Head of caudate nucleus (tissue), 42 donors: ENCODE results near the gene PLA2G4F.

Experiments
- DNase-seq, 42 donors: peaks; one replicate each; pipeline versions ENCODE4 v3.0.0 to v3.0.0-alpha.2; 2020 to 2021; ENCODE audit warnings: mixed read lengths in 7 of 42
- intact Hi-C: fragments of 100-400 bp; cut with DNase I; formaldehyde crosslinking; loops from one replicate; pipeline ENCODE4 v1.15.0; 2022

The PLA2G4F gene

DNA sequence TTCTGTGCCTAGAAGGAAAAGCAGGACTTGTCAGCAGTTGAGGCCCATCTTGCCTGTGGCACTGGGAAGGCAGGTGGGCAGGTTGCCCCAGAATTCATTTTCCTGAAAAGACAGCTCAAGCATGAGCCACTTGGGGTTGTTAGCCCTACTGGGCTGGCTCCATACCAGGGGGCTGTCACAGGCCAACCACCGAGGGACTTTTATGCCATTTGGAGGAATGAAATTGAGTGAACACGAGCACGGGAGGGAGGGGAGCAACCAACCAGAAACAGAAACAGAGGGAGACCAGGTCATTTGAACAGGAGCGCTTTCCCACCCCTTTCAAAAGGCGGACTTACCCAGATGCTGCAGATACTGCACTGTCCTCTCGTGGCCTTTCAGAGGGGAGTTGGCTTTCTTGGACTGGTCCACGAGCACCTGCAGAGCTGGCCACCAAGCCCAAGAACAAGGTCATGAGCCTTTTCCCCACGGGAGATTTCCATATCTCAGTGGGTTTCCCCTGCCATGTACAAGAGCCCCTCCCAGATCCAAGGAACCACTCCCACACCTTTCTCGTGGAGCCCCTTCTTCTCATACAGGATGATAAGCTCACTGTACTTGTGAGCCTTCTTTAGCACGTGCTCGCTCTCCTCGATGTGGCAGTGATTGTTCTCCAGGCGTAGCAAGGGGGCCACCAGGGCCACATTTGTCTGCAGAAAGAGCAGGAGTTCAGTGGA, 9.9 kb upstream of the PLA2G4F start:
- intact Hi-C loops: no loop called here
- DNase-seq: peak in 1 of 42 donors; percentile 24

DNA sequence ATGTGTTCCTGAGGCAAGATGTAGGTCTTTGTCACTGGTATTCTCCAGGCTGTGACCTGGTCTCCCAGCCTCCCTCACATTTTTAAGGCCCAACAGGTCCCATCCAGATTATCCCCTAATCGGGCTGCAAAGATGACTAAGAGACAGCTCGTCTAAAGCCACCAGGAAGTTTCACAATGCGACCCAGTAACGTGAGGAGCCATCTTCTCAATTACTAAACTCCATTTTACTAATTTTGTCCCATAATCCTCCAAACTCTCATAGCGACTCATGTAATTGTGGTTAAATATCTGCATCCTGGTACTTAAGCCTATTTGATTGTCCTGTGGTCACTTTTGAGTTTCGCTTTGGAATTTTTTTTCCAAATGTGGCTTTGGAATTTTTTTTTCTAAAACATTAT, 8.7 kb upstream of the PLA2G4F start:
- no peak for DNase-seq
- intact Hi-C loops: no loop called here

DNA sequence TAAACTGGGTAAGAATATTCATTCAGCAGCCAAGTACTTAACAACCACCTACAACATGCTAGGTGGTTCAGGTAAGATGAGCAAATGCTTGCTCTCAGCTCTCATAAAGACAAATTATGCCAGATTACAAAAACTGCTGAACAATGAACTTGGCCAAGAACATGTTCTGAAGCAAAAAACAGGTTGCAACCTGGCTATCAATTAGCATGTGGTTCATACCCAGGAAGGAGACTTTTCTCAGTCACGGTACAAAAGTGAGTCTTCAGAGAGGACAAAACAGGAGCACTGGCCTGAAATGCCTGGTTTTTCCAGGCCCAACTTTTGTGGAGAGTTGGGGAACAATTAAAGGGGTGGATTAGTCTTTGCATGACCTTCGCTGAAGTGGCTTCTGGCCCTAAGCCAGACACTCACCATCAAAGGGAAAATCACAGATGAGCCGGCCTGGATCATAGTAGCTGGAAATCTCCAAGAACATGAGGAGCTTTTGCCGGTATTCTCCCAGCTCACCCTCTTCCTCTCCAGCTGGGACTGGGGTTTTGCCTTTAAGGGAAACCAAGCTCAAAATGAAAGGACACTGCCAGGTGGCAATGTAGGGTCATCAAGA, 7.6 kb upstream of the PLA2G4F start:
- intact Hi-C loops: no loop called here
- DNase-seq: peak in 1 of 42 donors; percentile 29

DNA sequence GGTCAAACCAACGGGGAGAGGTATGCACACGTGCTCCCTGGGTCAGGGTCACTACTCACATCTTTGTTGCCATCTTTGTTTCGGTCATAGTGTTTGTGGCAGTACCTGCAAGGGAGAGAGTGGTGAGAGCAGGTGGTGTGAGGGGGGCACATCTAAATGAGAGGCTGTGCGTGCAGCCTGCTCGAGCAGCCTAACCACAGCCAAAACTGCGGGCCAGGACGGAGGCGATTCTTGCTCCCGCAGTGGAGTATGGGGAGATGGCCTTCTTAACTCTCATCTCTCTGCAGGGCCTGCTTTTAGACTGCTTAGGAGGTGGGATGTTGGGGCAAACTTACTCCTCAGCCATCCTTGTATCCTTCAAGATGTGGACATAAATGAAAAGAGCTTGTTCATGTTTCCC, 6.9 kb upstream of the PLA2G4F start:
- peak in 5 of 42 donors; percentile 1 to 23 (median 16) for DNase-seq
- intact Hi-C loops: no loop called here

DNA sequence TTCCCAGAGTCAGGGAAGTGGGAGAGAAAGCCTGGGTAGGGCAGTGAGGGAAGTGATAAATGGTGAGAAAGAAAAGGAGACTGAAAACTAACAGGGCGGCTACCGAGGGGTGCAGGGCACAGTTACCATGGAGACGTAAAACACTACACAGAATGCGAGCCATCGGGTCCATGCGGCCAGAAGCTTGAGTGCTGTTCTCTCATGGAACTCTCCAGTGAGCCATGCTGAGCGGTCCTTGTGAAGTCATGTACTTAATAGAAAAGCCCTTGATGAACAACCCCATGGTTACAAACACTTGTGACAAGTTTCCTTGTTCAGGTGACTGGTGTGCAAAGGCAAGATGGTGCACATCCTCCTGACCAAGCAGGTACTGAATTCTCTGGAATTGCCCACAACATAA, 3.7 kb upstream of the PLA2G4F start:
- peak in 5 of 42 donors; percentile 7 to 42 (median 16) for DNase-seq
- intact Hi-C loops: no loop called here

DNA sequence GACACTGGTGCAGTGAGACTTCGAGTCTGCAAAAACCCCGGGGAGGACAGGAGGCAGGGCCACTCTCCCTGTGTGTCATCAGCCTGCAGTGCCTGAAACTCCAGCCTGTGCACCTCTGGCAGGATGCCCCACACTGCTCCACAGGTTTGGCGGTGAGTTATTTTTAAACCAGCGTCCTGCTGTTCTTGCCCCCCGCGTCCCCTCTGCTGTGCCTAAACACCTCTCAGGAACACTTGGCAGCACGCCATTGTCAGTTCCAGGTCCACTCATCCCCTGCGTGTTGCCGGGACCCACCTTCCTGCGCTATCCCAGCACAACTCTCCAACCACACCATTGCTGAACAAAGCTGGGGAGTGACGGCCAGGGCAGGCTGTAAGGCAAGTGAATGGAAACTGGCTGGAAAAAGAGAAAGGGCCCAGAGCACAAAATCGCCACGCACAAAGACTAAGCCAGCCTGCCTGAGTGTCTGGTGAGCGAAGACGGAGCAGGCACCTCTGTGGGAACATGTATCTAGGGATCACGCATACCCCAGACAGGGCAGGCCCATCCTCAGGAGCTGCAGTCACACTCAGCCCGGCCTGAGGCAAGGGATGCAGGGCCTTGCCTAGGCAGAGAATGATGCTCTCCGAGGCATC, 3.1 kb upstream of the PLA2G4F start:
- intact Hi-C loops: no loop called here
- DNase-seq: peak in 6 of 42 donors; percentile 14 to 43 (median 28)

DNA sequence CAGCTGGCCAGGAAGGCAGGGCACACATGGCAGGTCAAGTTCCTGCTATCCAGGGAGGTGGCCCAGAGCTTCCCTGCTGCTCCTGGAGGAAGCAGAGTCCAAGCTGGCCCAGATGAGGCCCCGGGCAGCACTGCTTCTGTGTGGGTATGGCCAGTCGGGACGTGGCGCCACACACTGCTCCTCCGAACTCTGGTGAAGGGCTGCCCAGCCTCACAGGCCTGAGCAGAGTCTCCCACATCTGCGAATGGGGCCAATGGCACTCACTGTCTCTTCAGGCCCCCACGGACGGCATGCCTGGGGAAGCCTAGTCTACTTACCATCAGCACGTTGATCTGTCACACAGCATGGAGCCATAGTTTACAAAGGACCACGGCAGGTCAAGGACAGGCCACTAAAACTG, 2.5 kb upstream of the PLA2G4F start:
- peak in 5 of 42 donors; percentile 0 to 28 (median 13) for DNase-seq
- intact Hi-C loops: no loop called here

DNA sequence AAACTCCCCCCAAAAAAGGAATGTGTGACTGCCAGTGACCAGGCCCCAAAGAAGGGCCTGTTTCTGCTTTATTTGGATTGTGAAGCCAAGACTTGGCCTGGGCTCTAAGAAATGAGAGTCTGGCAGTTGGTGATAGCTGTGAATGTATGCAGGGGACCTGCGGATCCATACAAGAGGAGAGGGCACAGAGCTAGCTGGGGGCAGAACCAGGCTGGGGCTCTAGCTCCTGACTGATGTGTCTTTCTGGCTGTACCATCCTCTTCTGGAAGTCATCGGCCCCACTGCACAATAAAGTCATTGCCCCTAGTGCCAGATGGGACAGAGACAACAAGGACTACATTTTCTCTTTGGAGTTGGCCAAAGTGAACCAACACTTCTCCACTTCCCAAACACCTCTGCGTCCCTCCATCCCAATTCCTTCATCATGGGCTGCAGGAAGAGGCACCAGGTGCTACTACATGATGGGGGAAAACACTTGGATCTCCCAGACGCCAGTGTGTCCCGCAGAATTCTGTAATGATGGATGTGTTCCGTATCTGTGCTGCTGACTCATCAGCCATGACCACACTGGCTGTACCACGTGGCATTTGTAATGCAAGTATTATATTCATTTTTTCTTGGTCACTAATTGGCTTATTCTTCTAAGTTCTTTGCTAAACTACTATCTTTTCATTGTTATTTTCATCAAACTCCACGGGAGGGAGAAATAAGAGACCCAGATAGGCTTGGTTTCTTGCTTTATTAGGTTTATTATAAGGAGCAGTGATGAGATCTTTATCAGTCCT, 1.7 kb upstream of the PLA2G4F start:
- DNase-seq: peak in 9 of 42 donors; percentile 20 to 59 (median 35)
- intact Hi-C loops: no loop called here

DNA sequence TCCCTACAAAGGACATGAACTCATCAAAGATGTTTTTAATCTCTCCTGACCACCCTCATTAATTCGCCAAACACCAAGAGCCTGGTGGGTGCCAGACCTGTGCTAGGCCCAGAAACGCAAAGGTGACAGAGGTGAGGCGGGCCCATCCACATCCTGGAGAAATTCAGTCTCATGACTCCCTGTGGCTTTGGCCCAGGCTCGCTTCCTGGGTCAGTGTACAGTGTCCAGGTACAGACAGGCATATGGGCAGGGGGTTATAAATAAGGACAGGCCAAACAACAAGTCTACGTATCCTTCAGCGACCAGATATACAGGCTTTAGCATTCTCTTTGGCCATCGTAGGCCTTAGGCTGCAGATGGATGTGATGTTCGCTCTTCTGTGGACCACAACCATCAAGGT, 945 bp upstream of the PLA2G4F start:
- intact Hi-C loops: no loop called here
- DNase-seq: peak in 6 of 42 donors; percentile 12 to 32 (median 18)

DNA sequence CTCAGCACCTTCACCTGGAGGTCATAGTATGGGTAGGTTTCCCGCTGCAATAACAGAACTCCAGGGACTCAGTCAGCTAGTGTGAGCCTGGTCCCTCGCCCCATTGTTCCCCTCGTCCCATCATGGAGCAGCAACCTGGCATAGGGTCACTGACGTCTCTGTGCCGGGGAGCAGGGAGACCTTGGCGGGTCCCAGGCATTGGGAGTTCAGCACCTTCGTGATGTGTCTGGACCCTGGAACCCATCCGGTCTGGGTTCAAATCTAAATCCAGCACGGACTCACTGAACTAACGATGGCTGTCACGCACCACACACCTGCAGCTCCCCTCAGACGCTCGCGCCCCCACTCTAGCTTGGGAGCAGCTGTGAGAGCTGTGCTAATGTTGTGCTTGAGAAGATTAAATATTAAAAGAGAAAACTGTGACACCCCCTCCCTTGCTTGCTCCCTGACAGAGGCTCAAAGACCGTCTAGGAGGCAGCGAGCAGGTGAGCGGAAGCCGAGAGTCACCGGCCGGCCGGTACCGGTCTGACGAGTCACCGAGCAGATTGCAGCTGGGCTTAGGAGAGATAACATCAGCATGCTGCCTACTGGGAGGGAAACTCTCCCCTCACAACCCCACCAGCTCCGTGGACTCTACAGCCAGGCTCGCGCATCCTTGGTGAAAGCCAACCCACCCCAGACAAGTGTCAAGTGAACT, 742 bp downstream of the PLA2G4F start:
- intact Hi-C loops: no loop called here
- peak in 3 of 42 donors; percentile 25 to 37 (median 36) for DNase-seq

DNA sequence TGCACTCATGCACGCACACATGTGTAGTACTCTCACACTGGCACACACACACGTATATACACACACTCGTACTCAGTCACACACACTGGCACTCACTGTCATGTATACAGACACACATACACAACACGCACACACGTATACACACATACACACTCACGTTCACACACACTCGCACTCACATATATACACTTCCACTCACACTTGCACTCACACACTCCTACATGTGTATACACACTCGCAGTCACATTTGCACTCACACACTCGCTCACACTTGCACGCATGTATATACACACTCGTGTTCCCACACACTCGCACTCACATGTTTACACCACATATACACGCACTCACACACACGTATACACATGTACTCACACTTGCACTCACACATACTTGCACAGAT, 1.5 kb downstream of the PLA2G4F start:
- intact Hi-C loops: no loop called here
- no peak for DNase-seq

DNA sequence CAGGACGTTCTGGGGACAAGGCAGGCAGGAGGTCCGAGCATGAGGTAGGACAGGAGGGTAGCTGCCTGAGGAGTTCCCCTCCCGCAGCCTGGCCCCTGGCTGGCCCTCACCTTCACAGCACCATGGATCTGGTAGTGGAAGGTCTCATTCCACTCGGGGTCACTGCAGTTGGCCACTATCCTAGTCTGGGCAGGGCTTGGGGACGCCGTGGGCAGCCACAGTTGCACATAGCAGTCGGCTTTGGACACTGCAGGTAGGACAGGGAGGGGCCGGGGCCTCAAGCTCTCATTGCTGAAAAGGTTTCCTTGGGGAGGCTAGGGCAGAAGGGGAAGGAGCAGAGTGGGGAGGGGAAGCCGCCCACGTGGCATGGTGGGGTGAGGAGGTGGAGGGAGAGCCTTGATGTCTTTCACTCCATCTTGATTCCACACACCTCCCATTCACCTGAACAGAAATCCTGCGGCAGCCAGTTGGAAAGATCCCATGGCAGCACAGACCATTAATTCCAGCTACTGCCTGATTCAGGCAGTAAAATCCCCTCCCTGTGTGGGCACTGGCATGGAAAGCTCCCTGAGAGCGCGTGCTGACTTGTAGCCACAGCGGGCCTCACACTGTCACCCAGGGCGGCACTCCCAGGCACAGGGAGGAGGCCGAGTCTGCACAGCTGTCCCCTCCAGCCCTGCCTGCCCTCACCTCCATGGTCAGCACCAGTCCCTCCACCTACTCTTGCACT, 2.1 kb downstream of the PLA2G4F start:
- intact Hi-C loops: no loop called here
- DNase-seq: peak in 2 of 42 donors; percentile 9 to 25

DNA sequence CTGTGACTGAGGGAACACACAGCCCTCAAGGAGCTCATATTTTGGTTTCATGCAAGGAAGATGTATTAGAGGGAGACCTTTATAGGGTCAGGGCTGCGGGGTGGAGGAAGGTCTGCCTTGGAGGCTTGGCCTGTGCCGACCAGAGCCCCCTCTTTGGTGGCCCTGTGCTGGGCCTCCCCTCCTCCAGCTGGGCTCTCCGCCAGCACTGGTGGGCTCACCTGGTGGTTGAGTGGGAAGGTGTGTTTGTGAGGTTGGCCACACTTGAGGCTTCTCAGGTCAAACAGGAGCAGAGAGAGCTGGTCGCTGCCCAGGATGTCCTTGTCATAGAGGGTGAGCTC, 2.6 kb downstream of the PLA2G4F start:
- intact Hi-C loops: no loop called here
- peak in 5 of 42 donors; percentile 8 to 34 (median 16) for DNase-seq

DNA sequence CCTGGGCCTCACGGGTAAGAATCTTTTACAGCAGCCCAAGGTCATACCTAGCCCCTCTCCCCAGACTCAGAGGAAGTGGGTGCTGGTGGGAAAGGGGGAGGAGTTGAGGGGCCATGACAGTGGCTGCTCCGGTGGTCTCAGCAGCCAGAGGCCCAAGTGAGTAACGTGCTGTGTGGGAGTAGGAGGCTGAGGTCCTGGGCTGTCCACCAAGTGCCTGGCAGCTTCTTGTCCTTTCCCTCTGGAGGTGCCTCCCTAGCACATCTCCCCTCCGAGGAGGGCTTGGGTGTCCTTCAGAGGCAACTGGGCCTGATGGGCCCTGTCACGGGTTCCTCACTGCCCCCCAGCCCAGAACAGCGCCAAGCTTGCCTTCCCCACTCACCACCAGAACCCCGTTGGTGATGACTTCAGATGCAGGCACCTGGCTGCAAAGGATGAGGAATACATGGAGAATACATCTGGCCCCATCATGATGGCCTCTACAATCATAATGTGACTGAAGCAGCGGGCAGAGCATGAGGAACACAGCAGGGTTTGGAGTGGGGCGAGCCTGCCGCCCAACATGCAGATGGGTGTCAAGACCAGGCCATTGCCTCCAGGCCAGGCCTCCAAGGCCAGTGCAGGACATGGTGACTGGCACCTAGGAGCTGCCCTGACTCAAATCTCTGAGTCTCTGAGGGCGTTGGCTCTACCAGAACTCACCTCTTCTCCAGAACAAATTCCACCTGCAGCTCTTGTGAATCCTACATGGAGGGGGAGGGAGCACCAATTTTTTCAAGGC, 3.3 kb downstream of the PLA2G4F start:
- intact Hi-C loops: no loop called here
- peak in 6 of 42 donors; percentile 14 to 34 (median 18) for DNase-seq

DNA sequence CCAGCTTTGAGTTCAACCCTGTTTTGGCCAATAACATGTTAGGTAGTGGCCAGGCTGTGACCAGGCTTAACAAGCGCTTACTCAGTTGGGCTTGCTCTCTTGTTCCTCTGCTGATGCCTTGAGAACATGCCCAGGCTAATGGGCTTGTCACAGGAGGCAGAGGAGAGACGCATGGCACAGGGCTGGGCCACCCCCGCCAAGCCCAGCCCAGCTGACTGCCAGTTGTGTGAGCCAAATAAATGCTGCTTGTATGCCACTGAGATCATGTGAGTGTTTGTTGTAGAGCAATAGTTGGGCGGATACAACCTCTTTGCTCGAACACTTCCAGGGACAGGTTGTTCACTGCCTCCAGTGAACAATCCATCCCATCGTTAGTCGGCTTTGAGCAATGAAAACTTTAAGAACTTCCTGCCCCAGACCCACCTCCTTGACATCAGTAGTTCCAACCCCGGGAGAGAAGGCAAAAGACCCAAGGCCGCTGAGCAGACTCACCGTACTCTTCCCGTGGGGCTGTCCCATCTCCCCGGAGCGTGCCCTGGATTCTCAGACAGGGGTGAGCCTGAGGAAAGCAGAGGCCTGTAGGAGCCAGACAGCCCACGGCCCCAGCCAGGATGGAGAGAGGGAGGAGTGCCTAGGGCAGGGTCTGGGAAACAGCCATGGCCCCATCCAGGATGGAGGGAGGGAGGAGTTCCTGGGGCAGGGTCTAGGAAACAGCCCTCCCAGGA, 4.1 kb downstream of the PLA2G4F start:
- intact Hi-C loops: no loop called here
- DNase-seq: peak in 17 of 42 donors; percentile 12 to 62 (median 39)

DNA sequence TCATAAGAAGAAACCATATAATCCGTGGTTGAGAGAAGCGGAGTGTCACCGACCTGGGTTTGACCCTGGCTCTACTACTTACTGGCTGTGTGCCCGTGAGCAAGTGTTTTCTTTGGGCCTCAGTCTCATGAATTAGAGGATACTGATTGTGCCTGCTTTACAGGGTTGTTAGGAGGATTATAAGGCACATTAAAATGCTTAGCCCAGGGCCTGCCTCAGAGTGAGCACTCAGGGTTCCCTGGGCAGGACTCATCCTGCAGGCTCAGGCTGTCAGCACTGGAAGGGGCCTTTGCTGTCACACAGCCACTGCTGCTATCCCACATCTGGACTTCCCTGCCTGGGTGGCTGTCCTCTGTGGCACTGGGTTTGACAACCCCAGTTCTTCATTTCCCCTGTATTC, 4.7 kb downstream of the PLA2G4F start:
- intact Hi-C loops: no loop called here
- peak in 6 of 42 donors; percentile 15 to 35 (median 28) for DNase-seq

DNA sequence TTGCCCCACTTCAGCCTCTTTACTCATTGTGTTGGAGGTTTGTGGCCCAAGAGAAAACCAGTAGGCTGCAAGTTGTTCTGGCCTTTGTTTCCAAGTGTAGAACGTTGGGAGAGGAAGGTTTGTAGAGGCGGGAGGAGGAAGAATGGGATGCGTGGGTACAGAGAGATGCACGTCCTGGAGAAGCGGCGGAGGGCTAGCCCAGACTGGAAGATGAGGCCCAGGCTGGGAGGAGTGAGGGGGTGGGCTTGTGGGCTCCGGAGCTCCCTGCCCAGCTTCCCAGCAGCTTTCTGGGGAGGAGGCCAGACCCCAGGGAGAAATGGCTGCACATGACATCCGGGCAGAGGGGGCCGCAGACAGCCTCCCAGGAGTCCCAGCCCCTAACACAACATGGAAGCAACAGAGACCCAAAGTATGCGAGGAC, 5.3 kb downstream of the PLA2G4F start:
- intact Hi-C loops: no loop called here
- DNase-seq: peak in 3 of 42 donors; percentile 13 to 33 (median 28)
